CD4-positive, CD25-positive, alpha-beta regulatory T cell (primary cell): ENCODE data around the gene MEIS1. TPM values are rescaled to one million over a fixed set of nuclear protein-coding genes. Genes with fewer than 3 reads are reported as not detected.

ENCODE experiments used
- ATAC-seq, 2 donors: fragments of 150-1000 bp; cut with Tn5 transposase; one replicate each; pipeline ENCODE4 v1.10.0; 2021; ENCODE audit warnings: low read depth in 2 of 2, moderate number of reproducible peaks in 2 of 2, moderate library complexity in 1 of 2
- DNase-seq, 3 donors: peaks; one replicate each; pipeline versions ENCODE4 v3.0.0 to v3.0.0-alpha.2; 2012 to 2022; ENCODE audit warnings: mixed read lengths in 1 of 3
- H3K27ac ChIP-seq: one replicate; pipeline ENCODE4 v1.7.0; 2013; ENCODE audit warnings: mild to moderate bottlenecking, low read length; ENCODE audit not compliant: insufficient read depth, poor library complexity, severe bottlenecking
- H3K27me3 ChIP-seq: one replicate; pipeline ENCODE4 v1.7.0; 2013; ENCODE audit warnings: low read length; ENCODE audit not compliant: control insufficient read depth, insufficient read depth
- H3K36me3 ChIP-seq: one replicate; pipeline ENCODE4 v1.7.0; 2013; ENCODE audit warnings: mild to moderate bottlenecking, low read length, moderate library complexity; ENCODE audit not compliant: control insufficient read depth, insufficient read depth
- H3K4me1 ChIP-seq: 2 replicates; pipeline ENCODE4 v1.7.0; 2013; ENCODE audit warnings: mild to moderate bottlenecking, low read length; ENCODE audit not compliant: insufficient read depth, control insufficient read depth, poor library complexity, severe bottlenecking
- H3K4me3 ChIP-seq: one replicate; pipeline ENCODE4 v1.7.0; 2013; ENCODE audit warnings: low read depth, mild to moderate bottlenecking, low read length, moderate library complexity
- H3K9me3 ChIP-seq, 2 experiments: 1 replicate in 1 of 2; 2 replicates in 1 of 2; pipeline ENCODE4 v1.7.0; 2013; ENCODE audit warnings: low read length in 2 of 2, mild to moderate bottlenecking in 1 of 2, moderate library complexity in 1 of 2; ENCODE audit not compliant: control insufficient read depth in 2 of 2
- H3K27ac Mint-ChIP-seq, 3 donors: one replicate each; pipeline ENCODE4 v1.8.0; 2020 to 2022; ENCODE audit warnings: mild to moderate bottlenecking in 3 of 3, mixed read lengths in 3 of 3, moderate library complexity in 2 of 3
- H3K27me3 Mint-ChIP-seq: one replicate; pipeline ENCODE4 v1.8.0; 2022; ENCODE audit warnings: mild to moderate bottlenecking, mixed read lengths
- H3K36me3 Mint-ChIP-seq: one replicate; pipeline ENCODE4 v1.8.0; 2020; ENCODE audit warnings: mixed read lengths
- H3K4me1 Mint-ChIP-seq, 4 donors: one replicate each; pipeline ENCODE4 v1.8.0; 2020 to 2022; ENCODE audit warnings: mixed read lengths in 4 of 4, mild to moderate bottlenecking in 1 of 4
- H3K4me3 Mint-ChIP-seq, 4 donors: one replicate each; pipeline ENCODE4 v1.8.0; 2020 to 2022; ENCODE audit warnings: mild to moderate bottlenecking in 4 of 4, mixed read lengths in 4 of 4, moderate library complexity in 3 of 4
- H3K9me3 Mint-ChIP-seq, 7 donors: one replicate each; pipeline ENCODE4 v1.8.0; 2020 to 2022; ENCODE audit warnings: mixed read lengths in 7 of 7, mild to moderate bottlenecking in 3 of 7, moderate library complexity in 2 of 7
- polyA plus RNA-seq, 4 donors: library from polyadenylated mRNA; unstranded; fragments of 300-500 nt; fragmentation: Illumina TruSeq; gene quantifications; one replicate each; pipeline ENCODE4 v1.2.3, GENCODE V29; 2021
- total RNA-seq: library from RNA; stranded (reverse); gene quantifications from one replicate; pipeline ENCODE4 v1.2.3, GENCODE V29; 2022

MEIS1 gene
- total and polyA plus RNA-seq, 5 donors from 2014 or later: 3.6 TPM; not detected in 4

DNA sequence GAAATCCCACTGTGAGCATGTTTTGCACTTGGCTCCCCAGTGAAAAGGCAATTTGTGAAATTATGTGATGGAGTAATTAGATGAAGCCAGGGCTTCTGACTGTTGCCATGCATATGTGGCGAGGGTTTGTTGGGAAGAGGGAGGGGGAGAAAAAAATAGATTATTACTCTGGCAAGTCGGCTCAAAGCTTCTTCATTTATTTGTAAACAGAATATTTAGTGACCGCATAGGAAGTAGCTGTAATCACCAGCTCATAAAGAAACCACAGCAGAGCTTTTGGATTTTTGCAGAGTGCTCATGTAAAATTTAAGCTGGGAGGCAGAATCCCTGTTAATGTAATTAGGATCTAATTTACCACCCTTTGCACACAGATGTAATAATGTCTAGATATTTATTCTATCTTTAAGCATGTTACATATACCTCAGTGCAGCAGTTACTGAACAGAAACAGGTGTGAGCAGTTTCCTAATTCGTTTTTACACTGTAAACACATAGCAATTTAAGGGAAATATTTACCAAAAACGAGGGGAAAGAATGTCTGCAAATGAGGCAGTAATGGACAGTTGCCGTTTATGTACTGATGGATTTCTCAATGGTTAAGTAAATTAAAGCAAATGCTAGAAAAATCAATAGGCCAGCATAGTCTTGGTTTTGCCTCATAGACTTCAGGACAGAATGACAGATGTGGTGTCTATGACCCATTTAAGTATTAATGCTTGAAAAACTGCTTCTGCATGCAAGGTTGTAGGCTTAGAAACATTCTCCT is 87.9 kb downstream of the MEIS1 start:
- Histone ChIP-seq H3K27ac (no peak overlapping the region), H3K9me3 (no peaks in the 10 kb centered on the region), H3K4me1 (no peaks in the 10 kb centered on the region), H3K27me3 (no peaks in the 10 kb centered on the region), H3K36me3 (no peaks in the 10 kb centered on the region), H3K4me3 (no peak overlapping the region)
- Mint-ChIP-seq H3K9me3 (peaks cover 0 to 4% (median 0%) of the 10 kb centered on the region in 7 donors), H3K27ac (no peak overlapping the region), H3K27me3 (no peaks in the 10 kb centered on the region), H3K36me3 (no peaks in the 10 kb centered on the region), H3K4me1 (no peaks in the 10 kb centered on the region), H3K4me3 (no peak overlapping the region)
- no peak for ATAC-seq
- no peak for DNase-seq

DNA sequence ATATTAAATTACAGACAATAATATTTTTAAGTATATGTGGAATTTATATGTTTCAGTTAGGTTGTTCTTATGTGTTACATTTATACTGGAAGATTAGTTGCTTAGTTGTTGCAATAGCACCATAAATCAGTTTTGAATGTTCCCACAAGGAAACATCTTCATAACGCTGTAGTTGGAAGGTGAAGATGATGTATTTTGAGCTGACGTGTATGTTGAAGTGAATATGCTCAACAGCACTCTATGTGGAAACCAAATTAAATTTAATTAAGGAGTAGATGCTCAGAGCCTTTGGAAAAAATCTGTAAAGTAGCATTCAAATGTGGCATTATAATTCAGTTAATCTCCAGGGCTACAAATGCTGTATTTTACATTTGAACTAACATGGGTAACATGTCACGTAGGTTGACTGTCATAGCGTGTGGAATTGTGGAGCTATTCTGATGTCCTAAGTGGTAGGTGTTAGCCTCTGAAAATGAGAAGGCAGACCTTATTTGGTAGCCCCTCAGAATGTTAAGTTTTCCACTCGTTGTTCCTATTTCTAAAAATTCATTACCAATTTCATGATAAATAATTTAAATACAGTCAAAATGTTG is 88.5 kb downstream of the MEIS1 start:
- ATAC-seq (no peak), DNase-seq (no peak)
- H3K27me3 ChIP-seq: no peaks in the 10 kb centered on the region
- H3K4me3 ChIP-seq: no peak overlapping the region
- Mint-ChIP-seq H3K36me3 (no peaks in the 10 kb centered on the region), H3K27me3 (no peaks in the 10 kb centered on the region), H3K4me3 (no peak overlapping the region), H3K4me1 (no peaks in the 10 kb centered on the region), H3K9me3 (peaks cover 0 to 4% (median 0%) of the 10 kb centered on the region in 7 donors), H3K27ac (no peak overlapping the region)
- H3K36me3 ChIP-seq: no peaks in the 10 kb centered on the region
- H3K4me1 ChIP-seq: no peaks in the 10 kb centered on the region
- no peaks in the 10 kb centered on the region for H3K9me3 ChIP-seq
- H3K27ac ChIP-seq: no peak overlapping the region

DNA sequence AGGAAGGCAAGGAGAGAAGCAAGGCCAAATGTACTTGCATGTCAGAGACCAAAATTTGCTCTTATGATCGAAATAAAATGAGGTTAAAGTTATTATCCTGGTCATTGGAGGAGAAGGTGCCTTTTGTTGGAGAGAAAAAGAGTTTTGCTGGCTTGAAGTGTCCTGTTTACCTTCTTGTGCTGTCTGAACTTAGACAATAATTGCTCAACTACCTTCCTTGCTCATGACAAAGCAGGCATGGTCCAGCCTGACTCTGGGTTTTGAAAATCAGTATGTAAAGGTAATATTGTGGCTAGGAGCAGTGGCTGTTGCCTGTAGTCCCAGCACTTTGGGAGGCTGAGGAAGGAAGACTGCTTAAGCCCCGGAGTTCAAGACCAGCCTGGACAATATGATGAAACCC is 89.1 kb downstream of the MEIS1 start:
- peaks cover 0 to 4% (median 0%) of the 10 kb centered on the region in 7 donors for H3K9me3 Mint-ChIP-seq
- H3K27me3 ChIP-seq: no peaks in the 10 kb centered on the region
- no peak for DNase-seq

DNA sequence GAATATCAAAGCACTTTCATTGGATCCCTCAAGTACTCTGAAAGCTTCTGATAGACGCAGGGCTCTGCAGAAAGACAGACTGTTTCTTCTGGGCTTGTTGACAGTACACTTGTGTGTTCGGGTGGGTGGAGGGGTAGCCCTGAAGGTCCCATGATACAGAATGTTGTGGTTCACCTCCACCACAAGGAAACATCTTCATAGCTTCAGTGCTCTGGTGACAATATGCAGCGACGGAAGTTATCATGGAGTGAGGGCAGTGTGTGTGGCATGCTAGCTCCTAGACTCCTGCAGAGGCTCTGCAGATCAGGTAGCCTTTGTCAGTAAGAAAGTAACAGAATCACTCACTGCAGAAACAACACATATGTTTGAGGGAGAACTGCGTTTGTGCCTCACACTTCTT is 90.7 kb downstream of the MEIS1 start:
- Mint-ChIP-seq H3K4me3 (no peak overlapping the region), H3K36me3 (no peaks in the 10 kb centered on the region), H3K27ac (no peak overlapping the region), H3K9me3 (peaks cover 0 to 6% (median 0%) of the 10 kb centered on the region in 7 donors), H3K27me3 (no peaks in the 10 kb centered on the region), H3K4me1 (no peaks in the 10 kb centered on the region)
- H3K4me3 ChIP-seq: no peak overlapping the region
- H3K9me3 ChIP-seq: no peaks in the 10 kb centered on the region
- no peaks in the 10 kb centered on the region for H3K4me1 ChIP-seq
- H3K27me3 ChIP-seq: no peaks in the 10 kb centered on the region
- H3K36me3 ChIP-seq: no peaks in the 10 kb centered on the region
- DNase-seq (no peak), ATAC-seq (no peak)
- no peak overlapping the region for H3K27ac ChIP-seq

More for the DNA sequence above, 89.1 kb downstream of the MEIS1 start:
- Histone ChIP-seq H3K4me3 (no peak overlapping the region), H3K36me3 (no peaks in the 10 kb centered on the region), H3K9me3 (no peaks in the 10 kb centered on the region), H3K27ac (no peak overlapping the region), H3K4me1 (no peaks in the 10 kb centered on the region)
- H3K36me3 Mint-ChIP-seq: no peaks in the 10 kb centered on the region
- no peaks in the 10 kb centered on the region for H3K4me1 Mint-ChIP-seq
- H3K27ac Mint-ChIP-seq: no peak overlapping the region
- ATAC-seq: no peak
- H3K4me3 Mint-ChIP-seq: no peak overlapping the region
- no peaks in the 10 kb centered on the region for H3K27me3 Mint-ChIP-seq

DNA sequence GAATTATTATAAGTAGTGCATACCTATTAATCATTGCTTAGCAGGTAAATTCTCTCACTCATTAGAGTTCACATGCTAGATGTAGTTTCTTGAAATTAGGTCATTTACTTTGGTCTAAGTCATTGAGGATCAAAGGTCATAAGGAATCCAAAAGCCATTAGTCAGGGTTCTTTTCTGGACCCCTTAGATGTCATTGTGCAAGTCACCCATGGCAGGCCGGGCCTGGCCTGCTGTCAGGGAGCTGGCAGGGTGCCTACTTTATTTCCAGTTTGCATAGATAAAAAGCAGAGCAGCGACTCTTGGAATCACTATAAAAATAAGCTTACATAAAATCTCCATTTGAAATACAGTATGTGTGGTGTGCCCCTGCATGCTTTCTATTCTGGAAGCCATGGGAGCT is 91.3 kb downstream of the MEIS1 start:
- Mint-ChIP-seq H3K9me3 (peaks cover 0 to 6% (median 0%) of the 10 kb centered on the region in 7 donors), H3K36me3 (no peaks in the 10 kb centered on the region), H3K4me1 (no peaks in the 10 kb centered on the region), H3K27me3 (no peaks in the 10 kb centered on the region), H3K4me3 (no peak overlapping the region), H3K27ac (no peak overlapping the region)
- no peak for ATAC-seq
- Histone ChIP-seq H3K9me3 (no peaks in the 10 kb centered on the region), H3K27me3 (no peaks in the 10 kb centered on the region), H3K27ac (no peak overlapping the region), H3K4me3 (no peak overlapping the region), H3K36me3 (no peaks in the 10 kb centered on the region), H3K4me1 (no peaks in the 10 kb centered on the region)
- no peak for DNase-seq

DNA sequence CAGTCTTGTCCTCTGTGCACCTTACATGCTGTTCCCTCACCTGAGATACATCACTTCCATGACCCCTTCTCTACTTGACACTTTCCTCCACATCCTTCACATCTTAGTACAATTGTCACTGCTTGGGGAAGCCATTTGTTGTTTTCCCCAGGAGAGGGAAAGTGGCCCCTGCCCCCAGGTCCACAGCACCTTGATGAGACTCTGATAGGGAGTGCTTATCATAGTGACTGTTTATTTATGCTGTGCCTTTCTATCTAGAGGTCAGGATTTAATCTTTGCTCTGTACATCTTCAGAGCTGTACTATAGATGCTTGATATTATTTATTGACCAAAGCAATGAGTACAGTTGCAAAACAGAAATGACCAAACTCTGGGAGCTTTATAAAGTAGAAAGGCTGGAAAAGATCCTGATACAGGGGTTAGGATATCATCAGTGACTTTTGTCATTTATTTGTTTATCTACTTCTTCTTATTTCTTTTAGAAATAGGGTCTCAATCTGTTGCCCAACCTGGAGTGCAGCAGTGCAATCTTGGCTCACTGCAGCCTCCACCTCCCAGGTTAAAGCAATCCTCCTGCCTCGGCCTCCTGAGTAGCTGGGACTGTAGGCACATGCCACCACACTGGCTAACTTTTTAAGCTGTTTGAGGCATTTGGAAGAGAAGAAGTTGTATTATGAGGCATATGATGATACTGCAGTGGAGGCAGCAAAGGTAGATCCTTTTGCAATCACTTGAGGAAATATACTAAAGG is 94.2 kb downstream of the MEIS1 start:
- Mint-ChIP-seq H3K27me3 (no peaks in the 10 kb centered on the region), H3K36me3 (no peaks in the 10 kb centered on the region), H3K27ac (no peak overlapping the region), H3K4me3 (no peak overlapping the region), H3K4me1 (no peaks in the 10 kb centered on the region), H3K9me3 (peaks cover 0 to 4% (median 0%) of the 10 kb centered on the region in 7 donors)
- H3K4me1 ChIP-seq: no peaks in the 10 kb centered on the region
- no peak overlapping the region for H3K4me3 ChIP-seq
- no peak for ATAC-seq
- DNase-seq: no peak
- H3K36me3 ChIP-seq: no peaks in the 10 kb centered on the region
- no peak overlapping the region for H3K27ac ChIP-seq
- H3K27me3 ChIP-seq: no peaks in the 10 kb centered on the region
- no peaks in the 10 kb centered on the region for H3K9me3 ChIP-seq

DNA sequence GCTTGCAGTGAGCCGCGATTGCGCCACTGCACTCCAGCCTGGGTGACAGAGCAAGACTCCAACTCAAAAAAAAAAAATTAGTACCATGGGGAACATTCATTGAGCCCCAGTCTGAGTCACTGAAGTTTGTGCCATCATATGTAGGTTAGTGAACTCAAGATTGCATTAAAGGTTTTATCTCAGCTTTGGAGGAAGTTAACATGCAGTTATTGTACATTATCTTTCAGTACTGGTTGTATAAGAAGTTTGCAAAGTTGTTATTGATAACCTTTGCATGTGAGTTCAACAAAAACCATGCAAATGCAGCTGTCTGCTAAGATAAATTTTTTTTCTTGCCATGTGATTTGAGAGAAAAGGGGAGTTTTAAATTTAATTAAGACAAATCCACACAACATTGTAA is 95.7 kb downstream of the MEIS1 start:
- no peaks in the 10 kb centered on the region for H3K4me1 ChIP-seq
- Mint-ChIP-seq H3K27me3 (peaks cover 8% of the 10 kb centered on the region), H3K4me3 (no peak overlapping the region), H3K9me3 (peaks cover 0 to 4% (median 0%) of the 10 kb centered on the region in 7 donors), H3K36me3 (no peaks in the 10 kb centered on the region), H3K27ac (no peak overlapping the region), H3K4me1 (no peaks in the 10 kb centered on the region)
- H3K36me3 ChIP-seq: no peaks in the 10 kb centered on the region
- no peaks in the 10 kb centered on the region for H3K9me3 ChIP-seq
- H3K27ac ChIP-seq: no peak overlapping the region
- ATAC-seq: no peak
- no peak overlapping the region for H3K4me3 ChIP-seq
- no peak for DNase-seq
- H3K27me3 ChIP-seq: no peaks in the 10 kb centered on the region
